ENCODE results near the gene HBD.
"Not testable (repeated sequence)": the region's sequence is repeated elsewhere in the genome, so short reads cannot be mapped to it uniquely, and the experiment has no call there.

Gene HBD

DNA sequence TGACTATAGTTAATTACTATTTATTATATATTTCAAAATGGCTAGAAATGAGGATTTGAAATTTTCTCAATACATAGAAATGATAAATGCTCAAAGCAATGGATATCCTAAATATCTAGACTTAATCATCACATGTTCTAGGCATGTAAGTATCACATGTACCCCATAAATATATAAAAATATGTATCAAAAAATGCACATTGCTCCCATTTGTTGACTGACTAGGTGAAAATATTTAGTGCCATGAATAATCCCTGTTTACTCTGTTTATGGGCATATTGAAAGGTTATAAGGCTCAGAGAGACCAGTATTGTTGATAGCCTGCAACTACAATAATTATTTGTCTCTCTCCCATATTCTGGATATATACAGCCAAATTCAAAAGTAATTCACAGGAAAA lies 32.3 kb upstream of the HBD start:
- no peak for DNase-seq (ENCODE audit: low spot score)
- no peak for TF ChIP-seq CTCF (IDR thresholded peaks at IDR 0.05; ENCODE audit: extremely low read depth, missing control alignments)

- no peak for TF ChIP-seq CTCF (IDR thresholded peaks at IDR 0.05; ENCODE audit: extremely low read depth, missing control alignments)
- DNase-seq (ENCODE audit: low spot score) = no peak
Observed at GRCh38 chr11:5265832-5266231, 31.5 kb upstream of the HBD start.

- DNase-seq (ENCODE audit: low spot score) = no peak
Observed at GRCh38 chr11:5258543-5259262, 24.4 kb upstream of the HBD start.

GRCh38 chr11:5257296-5257695 lies 23.0 kb upstream of the HBD start:
- no peak for TF ChIP-seq CTCF (IDR thresholded peaks at IDR 0.05; ENCODE audit: extremely low read depth, missing control alignments)
- DNase-seq (ENCODE audit: low spot score) = no peak

More at GRCh38 chr11:5258543-5259262, 24.4 kb upstream of the HBD start:
- no peak for TF ChIP-seq CTCF (IDR thresholded peaks at IDR 0.05; ENCODE audit: extremely low read depth, missing control alignments)

GRCh38 chr11:5254646-5255413 lies 20.5 kb upstream of the HBD start, which contains the start of gene HBG2:
TSS of gene HBG2 (minus strand) at chr11:5254781. CDS start at chr11:5254728, 53 bp downstream.
- DNase-seq (ENCODE audit: low spot score) = not testable (repeated sequence)

DNA sequence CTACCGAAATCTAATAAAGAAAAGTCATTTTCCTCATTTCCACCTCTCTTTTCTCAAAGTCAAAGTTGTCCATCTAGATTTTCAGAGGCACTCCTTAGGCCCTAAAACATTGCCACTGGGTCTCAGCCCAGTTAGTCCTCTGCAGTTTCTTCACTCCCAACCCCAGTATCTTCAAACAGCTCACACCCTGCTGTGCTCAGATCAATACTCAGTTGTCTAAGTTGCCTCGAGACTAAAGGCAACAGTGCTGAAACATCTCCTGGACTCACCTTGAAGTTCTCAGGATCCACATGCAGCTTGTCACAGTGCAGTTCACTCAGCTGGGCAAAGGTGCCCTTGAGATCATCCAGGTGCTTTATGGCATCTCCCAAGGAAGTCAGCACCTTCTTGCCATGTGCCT lies 19.7 kb upstream of the HBD start:
- DNase-seq (ENCODE audit: low spot score) = not testable (repeated sequence)

DNA sequence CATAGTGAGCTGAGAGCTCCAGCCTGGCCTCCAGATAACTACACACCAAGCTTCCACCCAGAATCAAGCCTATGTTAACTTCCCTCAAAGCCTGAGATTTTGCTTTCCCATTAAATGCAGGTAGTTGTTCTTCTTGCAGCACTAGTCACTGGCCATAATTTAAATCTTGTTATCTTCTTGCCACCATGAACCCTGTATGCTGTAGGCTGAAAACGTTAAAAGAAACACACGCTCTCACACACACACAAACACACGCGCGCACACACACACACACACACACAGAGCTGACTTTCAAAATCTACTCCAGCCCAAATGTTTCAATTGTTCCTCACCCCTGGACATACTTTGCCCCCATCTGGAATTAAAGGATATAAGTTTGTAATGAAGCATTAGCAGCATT lies 19.2 kb upstream of the HBD start:
- not testable (repeated sequence) for DNase-seq (ENCODE audit: low spot score)

- TF ChIP-seq CTCF (IDR thresholded peaks at IDR 0.05; ENCODE audit: extremely low read depth, missing control alignments) = no peak
- no peak for DNase-seq (ENCODE audit: low spot score)
Observed at GRCh38 chr11:5252919-5253265, 18.6 kb upstream of the HBD start.
